Gastroesophageal sphincter (tissue), 4 donors: ENCODE data around the gene PTGIR. TPM values are rescaled to one million over a fixed set of nuclear protein-coding genes. Genes with fewer than 3 reads are reported as not detected.

Experiments
- ATAC-seq: fragments of 150-250 bp; one replicate; pipeline ENCODE4 v1.9.1; 2016; ENCODE audit warnings: mild to moderate bottlenecking, moderate library complexity
- H3K27ac ChIP-seq, 4 donors: fragments of 200-600 bp; sonication (generic) in 3 of 4; 1 replicate in 3 of 4; 2 replicates in 1 of 4; pipeline ENCODE4 v1.5.1; 2016 to 2019
- H3K27me3 ChIP-seq: fragments of 200-600 bp; sonication (generic); one replicate; pipeline ENCODE4 v1.5.1; 2019
- H3K36me3 ChIP-seq, 2 donors: fragments of 200-600 bp; sonication (generic); one replicate each; pipeline ENCODE4 v1.5.1; 2019; ENCODE audit warnings: control low read depth in 1 of 2
- H3K4me1 ChIP-seq, 3 donors: fragments of 200-600 bp; sonication (generic); 1 replicate in 2 of 3; 2 replicates in 1 of 3; pipeline ENCODE4 v1.5.1; 2016 to 2019; ENCODE audit warnings: control low read depth in 2 of 3
- H3K4me3 ChIP-seq, 2 donors: fragments of 200-600 bp; sonication (generic); one replicate each; pipeline ENCODE4 v1.5.1; 2019; ENCODE audit warnings: mild to moderate bottlenecking in 1 of 2, moderate library complexity in 1 of 2
- H3K9me3 ChIP-seq, 3 donors: fragments of 200-600 bp; sonication (generic); one replicate each; pipeline ENCODE4 v1.5.1; 2017 to 2019; ENCODE audit warnings: control low read depth in 2 of 3
- CTCF ChIP-seq, 4 experiments: fragments of 200-600 bp in 2 of 4; fragments of 450-650 bp in 2 of 4; sonication (generic) in 1 of 4; IDR thresholded peaks; one replicate each; pipeline ENCODE4 v1.5.1; 2017 to 2019; ENCODE audit warnings: antibody characterized with exemption in 4 of 4, mild to moderate bottlenecking in 2 of 4, moderate library complexity in 2 of 4
- EP300 ChIP-seq: sonication (generic); formaldehyde crosslinking; IDR thresholded peaks from one replicate; pipeline ENCODE4 v1.6.1; 2017; ENCODE audit warnings: antibody characterized with exemption, mild to moderate bottlenecking
- POLR2A ChIP-seq, 2 donors: fragments of 450-650 bp; IDR thresholded peaks; one replicate each; pipeline ENCODE4 v1.6.1; 2017; ENCODE audit warnings: antibody characterized with exemption in 2 of 2, mild to moderate bottlenecking in 2 of 2, moderate library complexity in 1 of 2
- POLR2AphosphoS5 ChIP-seq: sonication (generic); formaldehyde crosslinking; IDR thresholded peaks from one replicate; pipeline ENCODE4 v1.6.1; 2017; ENCODE audit warnings: antibody characterized with exemption
- WGBS, 2 donors: methylation state at CpG; one replicate each; pipeline ENCODE4 v1.1.5; 2018; ENCODE audit warnings: low coverage in 1 of 2; 5-methylcytosine and 5-hydroxymethylcytosine counted together
- total RNA-seq, 4 donors: library from RNA; depleted of rRNA; stranded (reverse); fragments of >200 nt; gene quantifications; one replicate each; pipeline ENCODE4 v1.1.0, GENCODE V29; 2016

Gene PTGIR
- total RNA-seq, 4 donors from 2014 or later = 3.6 to 5.9 (median 4.3) TPM

DNA sequence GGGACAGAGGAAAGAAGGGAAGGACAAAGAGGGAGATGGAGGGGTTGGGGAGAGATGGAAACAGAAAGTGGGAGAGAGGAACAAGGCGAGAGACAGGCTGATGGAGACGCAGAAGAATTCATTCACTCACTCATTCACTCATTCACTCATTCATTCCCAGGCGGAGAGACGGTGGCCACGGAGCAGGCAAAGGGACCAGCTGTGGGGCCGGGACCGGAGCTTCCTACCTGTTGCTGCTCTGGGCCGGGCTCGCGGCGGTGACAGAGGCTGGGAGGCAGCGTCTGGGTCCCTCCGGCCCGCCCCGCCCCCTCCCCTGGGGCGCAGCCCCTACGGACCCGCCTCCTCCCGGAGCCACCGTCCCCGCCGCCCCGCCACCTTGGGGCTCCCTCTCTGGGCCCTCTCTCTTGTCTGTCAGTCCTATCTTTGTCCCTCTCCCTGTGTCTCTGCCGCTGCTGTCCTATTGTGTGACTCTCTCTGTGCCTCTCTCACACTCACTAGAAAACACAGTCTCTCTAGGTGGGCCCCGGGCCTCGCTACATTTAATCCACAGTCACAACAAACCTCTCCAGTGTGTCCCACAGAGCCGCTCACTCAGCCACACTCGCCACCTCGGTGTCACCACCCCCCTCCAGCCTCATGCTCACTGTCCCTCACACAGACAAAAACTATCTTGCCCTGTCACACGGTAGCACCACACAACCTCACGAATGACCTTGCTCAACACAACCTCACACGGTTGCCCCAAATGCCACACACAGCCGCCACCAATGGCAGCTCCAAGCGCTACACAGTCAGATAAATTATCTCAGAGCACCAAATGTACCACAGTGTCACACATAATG lies 11.3 kb upstream of the PTGIR start, which contains the start of gene GNG8:
GNG8 (minus strand) TSS at position 283 of the 842 bp plus-strand sequence. CDS start 1,520 bp downstream, outside the sequence.
- ATAC-seq = no peak
- Histone ChIP-seq H3K9me3 (no peaks in the 10 kb centered on the region), H3K36me3 (no peaks in the 10 kb centered on the region), H3K4me3 (no peak within 1 kb of the TSS), H3K27me3 (no peaks in the 10 kb centered on the region), H3K4me1 (peaks cover 0 to 58% (median 17%) of the 10 kb centered on the region in 3 donors), H3K27ac (peak within 1 kb of the TSS in 2 of 4 donors; percentile 35 to 59)
- WGBS, 2 donors = 52 to 55% methylated on average over 9 to 23 of the region's 34 CpGs
- no peak for TF ChIP-seq EP300
- TF ChIP-seq POLR2A (IDR thresholded peaks at IDR 0.05) = no peak
- no peak for TF ChIP-seq POLR2AphosphoS5
- no peak for TF ChIP-seq CTCF (IDR thresholded peaks at IDR 0.05)

- WGBS, 2 donors = 0 to 15% methylated on average over 1 to 20 of the region's 23 CpGs
- H3K4me3 ChIP-seq = peak overlapping the region; percentile 7 to 49
- ATAC-seq = no peak
- no peaks in the 10 kb centered on the region for H3K36me3 ChIP-seq
- no peak for TF ChIP-seq CTCF (IDR thresholded peaks at IDR 0.05)
- peak overlapping the region in 2 of 4 donors; percentile 37 to 59 for H3K27ac ChIP-seq
- peaks cover 0 to 51% (median 17%) of the 10 kb centered on the region in 3 donors for H3K4me1 ChIP-seq
- no peaks in the 10 kb centered on the region for H3K27me3 ChIP-seq
- no peaks in the 10 kb centered on the region for H3K9me3 ChIP-seq
These were observed 9.8 kb upstream of the PTGIR start for GRCh38 chr19:46634656-46635218.

DNA sequence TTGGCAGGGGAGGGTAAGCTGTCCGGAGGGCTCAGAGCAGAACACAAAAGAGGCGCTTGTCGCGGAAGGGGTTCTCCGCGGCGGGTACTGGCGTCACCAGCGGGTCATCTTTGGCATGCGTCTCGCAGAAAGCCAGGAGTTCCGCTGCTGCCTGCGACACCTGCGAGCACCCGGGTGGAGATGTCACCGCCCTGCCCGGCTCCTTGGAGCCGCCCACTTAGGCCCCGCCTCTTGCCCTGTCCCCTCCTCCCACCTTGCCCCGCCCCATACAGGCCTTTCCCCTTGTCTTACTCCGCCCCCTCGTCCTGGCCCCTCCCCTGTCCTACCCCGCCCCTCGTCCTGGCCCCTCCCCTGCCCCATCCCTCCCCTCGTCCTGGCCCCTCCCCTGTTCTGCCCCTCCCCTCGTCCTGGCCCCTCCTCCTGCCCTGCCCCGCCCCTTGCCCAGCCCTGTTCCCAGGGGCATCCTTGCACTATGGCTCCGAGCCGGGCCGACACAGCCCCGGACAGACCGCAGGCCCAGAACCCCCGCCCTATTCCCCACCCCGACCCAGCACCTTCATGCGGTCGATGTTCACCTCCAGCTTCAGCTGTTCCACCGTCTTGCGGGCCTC lies 9.3 kb upstream of the PTGIR start:
- H3K27me3 ChIP-seq = no peaks in the 10 kb centered on the region
- H3K27ac ChIP-seq = peak overlapping the region in 2 of 4 donors; percentile 37 to 59
- H3K36me3 ChIP-seq = no peaks in the 10 kb centered on the region
- no peak for TF ChIP-seq POLR2A (IDR thresholded peaks at IDR 0.05)
- TF ChIP-seq POLR2AphosphoS5 = no peak
- TF ChIP-seq EP300 = no peak
- TF ChIP-seq CTCF (IDR thresholded peaks at IDR 0.05) = no peak
- WGBS, 2 donors = 0% methylated on average over 1 of the region's 38 CpGs; no CpG with 5 or more reads in 1 of the 2 donors
- ATAC-seq = peak; percentile 65
- H3K4me1 ChIP-seq = peaks cover 0 to 46% (median 17%) of the 10 kb centered on the region in 3 donors
- H3K4me3 ChIP-seq = peak overlapping the region; percentile 17 to 49
- H3K9me3 ChIP-seq = no peaks in the 10 kb centered on the region

GRCh38 chr19:46633130-46633529 lies 8.2 kb upstream of the PTGIR start:
- ATAC-seq = no peak

More at GRCh38 chr19:46633130-46633529, 8.2 kb upstream of the PTGIR start:
- H3K27me3 ChIP-seq = no peaks in the 10 kb centered on the region
- WGBS, 2 donors = 100% methylated on average over 1 of the region's 3 CpGs; no CpG with 5 or more reads in 1 of the 2 donors
- H3K4me1 ChIP-seq = peaks cover 0 to 35% (median 14%) of the 10 kb centered on the region in 3 donors
- no peaks in the 10 kb centered on the region for H3K36me3 ChIP-seq
- no peaks in the 10 kb centered on the region for H3K9me3 ChIP-seq
- TF ChIP-seq POLR2AphosphoS5 (no peak), CTCF (IDR thresholded peaks at IDR 0.05) (no peak), POLR2A (IDR thresholded peaks at IDR 0.05) (no peak), EP300 (no peak)
- H3K4me3 ChIP-seq = no peak overlapping the region
- H3K27ac ChIP-seq = no peak overlapping the region
